ENCODE measurements around the gene VWA5B2. TPM values are rescaled to one million over a fixed set of nuclear protein-coding genes. Genes with fewer than 3 reads are reported as not detected.
"Not testable (repeated sequence)": the region's sequence is repeated elsewhere in the genome, so short reads cannot be mapped to it uniquely, and the experiment has no call there.

The VWA5B2 gene
- total RNA-seq, 1 donor from 2014 or later = not detected

DNA sequence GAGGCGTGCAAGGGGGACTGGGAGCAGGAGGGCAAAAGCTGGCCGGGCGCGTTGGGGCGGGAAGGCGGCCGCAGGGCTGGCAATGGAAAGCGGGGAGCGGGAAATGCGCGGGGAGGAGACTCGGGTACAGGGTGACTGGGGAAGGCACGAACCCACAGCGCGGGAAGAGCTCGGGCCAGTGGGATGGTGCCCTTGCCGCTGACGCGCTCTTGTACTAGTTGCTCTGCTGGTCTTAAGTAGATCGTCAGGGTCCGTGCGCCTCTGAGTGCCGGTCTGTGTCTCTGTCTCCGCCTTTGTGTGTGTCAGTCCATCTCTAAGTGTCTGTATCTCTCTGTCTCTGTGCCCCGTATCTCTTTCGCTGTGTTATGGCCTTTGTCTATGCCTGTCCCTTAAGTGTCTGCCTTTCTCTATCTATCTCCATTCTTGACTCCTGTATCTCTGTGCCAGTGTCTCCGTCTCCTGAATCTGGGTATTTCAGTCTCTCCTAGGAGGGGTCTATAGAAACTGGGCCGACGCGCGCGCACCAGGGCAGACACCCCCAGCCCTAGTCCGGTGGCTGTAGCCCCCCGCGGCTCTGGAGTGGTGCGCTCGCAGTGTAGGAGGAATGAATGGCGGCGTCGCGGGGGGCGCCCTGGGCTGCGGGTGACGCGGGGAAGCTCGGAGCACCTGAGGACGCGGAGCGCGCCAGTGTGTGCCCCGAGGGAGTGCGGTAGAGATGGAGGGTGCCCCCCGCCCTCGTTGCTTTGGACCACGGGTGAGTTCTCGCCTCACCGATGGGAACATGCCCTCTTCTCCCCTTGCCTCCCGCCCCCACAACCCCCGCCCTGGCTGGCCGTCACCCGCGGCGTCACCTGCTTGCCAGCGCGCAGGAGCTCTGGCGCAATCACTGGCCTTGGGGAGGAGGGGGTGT, 32.7 kb downstream of the VWA5B2 start:
- intact Hi-C loops (cut with DNase I) = no loop called here
- DNase-seq (ENCODE audit: low spot score) = no peak

DNA sequence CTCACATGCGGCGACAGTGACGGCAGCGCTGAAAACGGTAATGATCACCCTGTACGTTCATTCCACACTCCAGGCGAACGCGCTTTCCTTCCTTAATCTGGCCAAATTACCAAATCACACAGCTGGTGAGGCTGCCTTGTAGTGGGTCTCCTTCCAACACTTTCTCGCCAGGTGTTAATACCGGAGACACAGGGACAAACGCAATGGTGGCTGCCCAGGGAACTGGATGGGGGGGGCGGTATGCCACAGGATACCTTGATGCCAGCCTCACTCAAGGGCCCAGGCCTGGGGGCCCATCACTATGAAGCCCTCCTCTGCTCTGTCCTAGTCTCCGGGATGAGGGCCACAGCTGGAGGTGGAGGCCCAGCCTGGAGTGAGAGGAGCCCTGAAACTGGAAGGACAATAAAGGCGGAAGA, 33.4 kb downstream of the VWA5B2 start:
- intact Hi-C loops (cut with DNase I) = no loop called here
- DNase-seq (ENCODE audit: low spot score) = no peak

DNA sequence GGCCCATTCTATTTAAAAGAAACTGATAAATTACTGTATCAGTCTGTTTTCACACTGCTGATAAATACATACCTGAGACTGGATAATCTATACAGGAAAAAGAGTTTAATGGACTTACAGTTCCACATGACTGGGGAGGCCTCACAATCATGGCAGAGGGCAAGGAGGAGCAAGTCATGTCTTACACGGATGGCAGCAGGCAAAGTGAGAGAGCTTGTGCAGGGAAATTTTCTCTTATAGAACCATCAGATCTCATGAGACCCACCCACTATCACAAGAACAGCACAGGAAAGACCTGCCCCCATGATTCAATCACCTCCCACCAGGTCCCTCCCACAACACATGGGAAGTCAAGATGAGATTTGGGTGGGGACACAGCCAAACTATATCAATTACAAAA, 37.9 kb downstream of the VWA5B2 start:
- intact Hi-C loops (cut with DNase I); DNase-seq (ENCODE audit: low spot score): not testable (repeated sequence)

DNA sequence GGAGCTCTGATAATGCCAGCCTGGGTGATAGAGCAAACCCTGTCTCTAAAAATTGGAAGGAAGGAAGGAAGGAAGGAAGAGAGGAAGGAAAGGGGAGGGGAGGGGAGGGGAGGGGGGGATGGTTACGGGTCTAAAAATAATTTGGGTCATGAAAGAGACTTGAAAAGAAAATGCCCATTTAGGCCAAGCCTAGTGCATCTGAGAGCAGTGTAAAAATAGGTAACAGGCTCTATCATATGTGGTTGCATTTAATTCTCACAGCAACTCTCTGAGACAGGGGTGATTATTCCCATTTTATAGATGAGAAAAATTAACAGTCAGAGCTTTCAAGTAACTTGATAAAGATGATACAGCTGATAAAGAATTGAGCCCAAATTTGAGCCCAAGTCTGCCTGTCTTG, 42.9 kb downstream of the VWA5B2 start:
- intact Hi-C loops (cut with DNase I) = no loop called here
- DNase-seq (ENCODE audit: low spot score) = no peak

DNA sequence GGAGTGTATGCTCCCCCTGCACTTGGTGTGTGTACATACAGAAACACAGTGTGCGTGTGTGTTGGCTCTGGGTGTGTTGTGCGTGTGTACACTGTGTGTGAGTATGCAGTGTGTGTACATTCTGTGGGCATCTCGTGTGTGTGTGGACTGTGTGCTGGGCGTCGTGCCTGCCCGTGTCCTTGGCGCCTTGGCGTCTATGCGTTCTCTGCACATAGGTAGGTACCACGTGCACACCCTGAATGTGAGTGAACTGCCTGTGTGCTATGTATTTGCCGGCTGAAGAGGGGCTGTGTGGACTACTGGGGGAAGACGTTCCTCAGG, 46.0 kb downstream of the VWA5B2 start:
- intact Hi-C loops (cut with DNase I) = no loop called here
- DNase-seq (ENCODE audit: low spot score) = no peak

DNA sequence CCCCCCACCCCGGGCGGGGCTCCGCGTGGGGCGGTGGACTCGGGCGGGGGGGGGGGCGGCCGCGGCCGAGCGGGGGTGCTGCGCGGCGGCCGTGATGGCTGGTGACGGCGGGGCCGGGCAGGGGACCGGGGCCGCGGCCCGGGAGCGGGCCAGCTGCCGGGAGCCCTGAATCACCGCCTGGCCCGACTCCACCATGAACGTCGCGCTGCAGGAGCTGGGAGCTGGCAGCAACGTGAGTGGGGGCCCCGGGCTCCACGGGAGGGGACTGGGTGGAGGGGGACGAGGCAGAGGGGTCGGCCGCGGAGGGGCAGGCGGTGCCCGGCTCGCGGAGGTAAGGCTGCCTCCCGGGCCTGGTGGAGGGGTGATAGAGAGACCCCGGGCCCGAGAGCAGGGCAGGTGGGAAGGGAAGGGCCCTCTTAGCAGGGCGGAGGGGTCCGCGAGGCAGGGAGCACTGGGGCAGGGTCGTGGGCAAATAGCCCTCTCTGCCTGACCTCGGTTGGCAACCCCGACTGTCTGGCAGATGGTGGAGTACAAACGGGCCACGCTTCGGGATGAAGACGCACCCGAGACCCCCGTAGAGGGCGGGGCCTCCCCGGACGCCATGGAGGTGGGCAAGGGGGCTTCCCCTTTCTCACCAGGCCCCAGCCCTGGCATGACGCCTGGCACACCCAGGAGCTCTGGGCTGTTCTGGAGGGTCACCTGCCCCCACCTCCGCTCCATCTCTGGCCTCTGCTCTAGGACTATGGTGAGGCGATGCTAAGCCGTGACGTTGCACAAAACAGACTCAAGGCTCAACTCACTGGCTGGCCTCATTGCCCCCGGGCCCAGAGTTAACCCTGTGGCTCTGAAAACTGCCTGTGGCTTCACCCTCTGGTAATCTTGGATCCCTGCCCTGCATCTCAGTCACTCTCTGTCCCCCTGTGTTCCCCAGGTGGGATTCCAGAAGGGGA, 46.9 kb downstream of the VWA5B2 start, which contains the start of gene ECE2:
TSS of gene ECE2 (plus strand) at position 62 of the 950 bp plus-strand sequence. CDS start at position 194, 132 bp downstream.
- DNase-seq (ENCODE audit: low spot score) = no peak
- intact Hi-C loops (cut with DNase I) = no loop called here

DNA sequence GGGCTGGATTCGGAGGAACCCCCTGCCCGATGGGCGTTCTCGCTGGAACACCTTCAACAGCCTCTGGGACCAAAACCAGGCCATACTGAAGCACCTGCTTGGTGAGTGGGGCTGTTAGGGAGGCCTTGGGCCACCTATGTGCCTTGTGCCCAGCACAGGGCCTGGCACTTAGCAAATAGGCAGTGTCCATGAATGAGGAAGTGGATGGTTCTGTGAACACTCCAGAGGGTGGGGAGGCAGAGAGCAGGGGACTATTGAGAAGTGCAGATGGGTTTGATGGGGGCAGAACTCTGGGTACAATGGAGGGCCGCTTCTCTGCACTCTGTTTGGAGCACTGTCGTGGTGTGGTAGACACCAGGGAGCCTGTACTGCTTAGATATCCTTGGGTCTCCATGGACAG, 48.0 kb downstream of the VWA5B2 start:
- no peak for DNase-seq (ENCODE audit: low spot score)
- intact Hi-C loops (cut with DNase I) = no loop called here

DNA sequence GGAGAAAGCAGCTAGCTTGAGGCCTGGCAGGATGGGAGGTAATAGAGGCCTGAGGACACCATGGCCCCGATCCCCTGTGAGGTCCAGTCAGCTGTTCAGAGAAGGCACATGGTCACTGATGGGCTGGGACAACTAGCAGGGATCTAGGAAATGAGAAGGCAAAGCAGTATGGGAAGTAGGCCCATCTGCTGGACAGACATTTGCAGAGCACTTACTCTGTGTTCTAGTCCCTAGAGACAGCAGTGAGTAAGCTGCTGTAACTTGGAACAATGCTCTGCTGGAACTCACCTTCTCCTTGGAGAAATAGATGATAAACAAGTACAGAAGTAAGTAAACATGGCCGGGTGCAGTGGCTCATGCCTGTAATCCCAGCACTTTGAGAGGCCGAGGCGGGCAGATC, 53.6 kb downstream of the VWA5B2 start:
- DNase-seq (ENCODE audit: low spot score) = no peak
- intact Hi-C loops (cut with DNase I) = no loop called here

DNA sequence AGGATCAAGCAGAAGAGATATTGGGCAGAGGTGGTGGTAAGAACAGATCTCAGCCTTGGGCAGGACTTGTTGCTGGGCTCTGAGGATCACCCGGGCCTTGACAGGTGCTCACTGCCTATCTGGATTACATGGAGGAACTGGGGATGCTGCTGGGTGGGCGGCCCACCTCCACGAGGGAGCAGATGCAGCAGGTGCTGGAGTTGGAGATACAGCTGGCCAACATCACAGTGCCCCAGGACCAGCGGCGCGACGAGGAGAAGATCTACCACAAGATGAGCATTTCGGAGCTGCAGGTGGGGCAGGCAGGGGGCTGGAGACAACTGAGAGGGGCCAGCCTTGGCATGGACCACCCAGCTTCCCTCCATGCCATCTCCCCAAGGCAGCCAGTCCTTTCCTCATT, 54.3 kb downstream of the VWA5B2 start:
- DNase-seq (ENCODE audit: low spot score) = no peak
- intact Hi-C loops (cut with DNase I) = no loop called here

DNA sequence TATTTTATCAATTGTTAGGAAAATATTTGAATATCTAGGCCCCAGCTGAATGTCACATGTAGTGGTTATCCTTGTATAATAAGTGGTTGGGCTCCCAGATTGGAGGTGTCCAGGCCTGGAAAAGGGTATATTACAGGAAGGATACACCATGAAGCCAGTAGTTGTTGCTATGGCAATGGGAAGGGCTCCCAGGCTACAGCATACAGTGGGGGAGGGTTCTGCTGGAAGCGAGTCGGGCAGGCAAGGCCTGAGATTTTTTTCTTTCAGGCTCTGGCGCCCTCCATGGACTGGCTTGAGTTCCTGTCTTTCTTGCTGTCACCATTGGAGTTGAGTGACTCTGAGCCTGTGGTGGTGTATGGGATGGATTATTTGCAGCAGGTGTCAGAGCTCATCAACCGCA, 55.3 kb downstream of the VWA5B2 start:
- intact Hi-C loops (cut with DNase I) = loop anchor here (5.0 kb wide), 1 partner anchor 387 kb away; no protein-coding TSS in a partner anchor
- DNase-seq (ENCODE audit: low spot score) = no peak

DNA sequence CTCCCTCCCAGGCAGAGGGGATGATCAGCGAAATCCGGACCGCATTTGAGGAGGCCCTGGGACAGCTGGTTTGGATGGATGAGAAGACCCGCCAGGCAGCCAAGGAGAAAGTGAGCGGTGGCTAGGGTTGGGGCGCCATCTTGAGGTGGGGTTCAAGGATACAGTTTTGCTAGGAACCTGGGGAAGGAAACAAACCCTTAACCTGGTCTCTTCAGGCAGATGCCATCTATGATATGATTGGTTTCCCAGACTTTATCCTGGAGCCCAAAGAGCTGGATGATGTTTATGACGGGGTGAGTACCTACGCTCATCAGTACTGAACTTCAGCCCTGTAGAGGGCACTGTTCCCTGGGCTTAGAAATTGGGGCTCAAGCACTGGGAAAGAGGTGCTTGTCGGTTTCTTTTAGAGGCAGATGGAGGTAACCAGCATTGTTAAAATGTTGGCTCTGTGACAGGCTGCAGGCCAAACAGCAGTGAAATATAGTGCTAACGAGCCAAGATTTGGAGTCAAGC, 60.1 kb downstream of the VWA5B2 start:
- intact Hi-C loops (cut with DNase I) = loop anchor here (5.0 kb wide), 1 partner anchor 392 kb away; no protein-coding TSS in a partner anchor
- DNase-seq (ENCODE audit: low spot score) = no peak

DNA sequence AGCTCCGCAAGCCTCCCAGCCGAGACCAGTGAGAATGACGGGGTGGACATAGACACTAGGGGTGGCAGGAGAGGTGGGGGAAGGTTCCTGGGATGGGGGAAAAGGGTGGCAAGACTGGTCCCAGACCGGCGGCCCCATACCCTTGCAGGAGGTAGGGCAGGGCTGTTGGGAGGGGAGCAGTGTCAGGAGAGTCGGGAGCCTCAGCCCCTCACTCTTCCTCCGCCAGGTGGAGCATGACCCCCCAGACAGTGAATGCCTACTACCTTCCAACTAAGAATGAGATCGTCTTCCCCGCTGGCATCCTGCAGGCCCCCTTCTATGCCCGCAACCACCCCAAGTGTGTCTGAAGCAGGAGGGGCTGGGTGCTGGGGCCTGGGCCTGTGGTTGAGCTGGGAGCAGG, 60.9 kb downstream of the VWA5B2 start:
- intact Hi-C loops (cut with DNase I) = no loop called here
- DNase-seq (ENCODE audit: low spot score) = no peak

DNA sequence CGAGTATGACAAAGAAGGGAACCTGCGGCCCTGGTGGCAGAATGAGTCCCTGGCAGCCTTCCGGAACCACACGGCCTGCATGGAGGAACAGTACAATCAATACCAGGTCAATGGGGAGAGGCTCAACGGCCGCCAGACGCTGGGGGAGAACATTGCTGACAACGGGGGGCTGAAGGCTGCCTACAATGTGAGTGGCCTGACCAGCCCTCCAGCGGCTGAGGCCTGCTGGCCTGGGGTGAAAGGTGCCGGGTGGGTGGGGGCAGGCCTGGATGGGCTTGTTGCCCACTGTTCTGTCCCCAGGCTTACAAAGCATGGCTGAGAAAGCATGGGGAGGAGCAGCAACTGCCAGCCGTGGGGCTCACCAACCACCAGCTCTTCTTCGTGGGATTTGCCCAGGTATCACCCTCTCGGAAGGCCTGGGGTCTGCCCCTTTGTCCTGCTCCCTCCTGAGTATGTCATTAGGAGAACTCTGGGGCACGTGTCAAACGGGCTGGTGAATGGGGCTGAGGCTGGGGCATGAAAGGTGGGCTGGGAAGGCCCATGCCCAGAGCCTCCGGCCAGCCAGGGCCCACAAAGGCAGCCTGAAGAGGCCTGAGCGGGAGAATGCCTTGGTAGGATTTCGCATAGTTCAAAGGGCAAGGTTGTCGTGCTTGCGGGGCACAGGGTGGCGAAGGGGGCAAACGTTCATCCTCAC, 61.8 kb downstream of the VWA5B2 start:
- no peak for DNase-seq (ENCODE audit: low spot score)
- intact Hi-C loops (cut with DNase I) = no loop called here

Small RNAs within 50 kb of the gene (microRNA-seq; reads per million reads assigned to microRNA genes)
- gene MIR1224 = not detected

Other genes with a start within 250 kb of the VWA5B2 start
- gene ABCC5, start 211.7 kb upstream of the VWA5B2 start, total RNA-seq = 34.6 TPM
- gene HTR3D, start 197.8 kb upstream of the VWA5B2 start, total RNA-seq = not detected
- gene HTR3C, start 176.5 kb upstream of the VWA5B2 start, total RNA-seq = not detected
- gene HTR3E, start 132.5 kb upstream of the VWA5B2 start, total RNA-seq = not detected
- 33.4 TPM for gene EIF2B5, start 94.2 kb upstream of the VWA5B2 start, total RNA-seq
- 68.6 TPM for gene DVL3, start 74.2 kb upstream of the VWA5B2 start, total RNA-seq
- gene AP2M1, start 54.7 kb upstream of the VWA5B2 start, total RNA-seq = 317 TPM
- 61.5 TPM for gene ABCF3, start 43.4 kb upstream of the VWA5B2 start, total RNA-seq
- 14.1 TPM for gene ALG3, start 19.4 kb downstream of the VWA5B2 start, total RNA-seq
- gene EEF1AKMT4, start 20.1 kb downstream of the VWA5B2 start, total RNA-seq = 1.5 TPM
- gene CAMK2N2, start 32.0 kb downstream of the VWA5B2 start, total RNA-seq = 0.30 TPM
- gene ECE2, start 46.4 kb downstream of the VWA5B2 start, total RNA-seq = 0.19 TPM
- gene PSMD2, start 69.7 kb downstream of the VWA5B2 start, total RNA-seq = 217 TPM
- 284 TPM for gene EIF4G1, start 85.0 kb downstream of the VWA5B2 start, total RNA-seq
- gene FAM131A, start 108.0 kb downstream of the VWA5B2 start, total RNA-seq = 43.3 TPM
- gene CLCN2, start 132.0 kb downstream of the VWA5B2 start, total RNA-seq = 3.1 TPM
- gene POLR2H, start 132.1 kb downstream of the VWA5B2 start, total RNA-seq = 23.2 TPM
- 0.48 TPM for gene THPO, start 148.6 kb downstream of the VWA5B2 start, total RNA-seq
- 7.0 TPM for gene CHRD, start 150.5 kb downstream of the VWA5B2 start, total RNA-seq